Stimulated activated naive CD4-positive, alpha-beta T cell treated with Interleukin-2 at 50 U/mL for 16 hours (primary cell): ENCODE measurements around the gene MGARP.
"Not testable (repeated sequence)": the region's sequence is repeated elsewhere in the genome, so short reads cannot be mapped to it uniquely, and the experiment has no call there.

Source experiments
- DNase-seq: peaks from one replicate; lab custom pipeline; 2025; lab: John Stamatoyannopoulos, UW

The MGARP gene

DNA sequence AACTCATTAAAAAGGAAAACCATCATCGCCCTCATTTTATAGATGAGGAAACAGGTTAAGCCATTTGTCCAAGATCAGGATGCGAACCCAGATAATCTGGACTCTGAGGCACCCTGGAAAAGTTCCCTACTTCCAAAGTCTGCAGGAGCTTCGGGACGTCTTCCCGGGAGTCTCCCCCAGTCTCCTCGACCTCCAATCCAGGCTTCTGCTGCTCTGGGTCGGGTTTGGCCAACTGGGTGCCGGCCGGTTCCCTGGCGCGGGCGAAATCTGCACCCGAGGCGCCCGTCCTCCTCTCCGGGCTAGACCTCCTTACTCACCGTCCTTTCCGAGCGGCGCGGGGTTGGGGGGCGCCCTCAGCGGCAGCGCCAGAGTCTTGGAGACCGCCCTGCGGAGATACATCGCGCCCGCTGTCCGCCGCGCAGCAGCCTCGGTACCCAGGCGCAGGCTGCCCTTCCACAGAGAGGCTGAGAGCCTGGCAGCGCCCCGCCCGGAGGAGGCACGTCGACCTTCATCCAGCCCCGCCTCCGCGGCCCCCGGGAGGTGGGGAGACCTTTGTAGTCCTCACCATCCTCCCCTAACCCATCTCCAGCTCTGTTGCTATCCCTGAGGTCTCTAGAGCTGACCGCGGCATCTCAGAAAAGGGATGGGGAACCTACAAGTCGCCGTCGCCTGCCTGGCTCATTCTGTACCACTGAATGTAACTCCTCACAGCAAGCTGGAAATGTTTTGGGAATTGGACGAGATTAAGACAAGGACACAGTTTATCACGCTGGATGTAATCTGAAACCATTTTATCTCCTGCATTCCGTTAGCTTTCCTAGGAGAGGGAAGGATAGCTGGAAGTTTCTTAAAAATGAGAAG lies at the start of gene MGARP:
Gene MGARP, minus strand, starts transcription at position 466 of the 861 bp plus-strand sequence. Its CDS starts 67 bp downstream, at position 399.
- peak; percentile 7 for DNase-seq

DNA sequence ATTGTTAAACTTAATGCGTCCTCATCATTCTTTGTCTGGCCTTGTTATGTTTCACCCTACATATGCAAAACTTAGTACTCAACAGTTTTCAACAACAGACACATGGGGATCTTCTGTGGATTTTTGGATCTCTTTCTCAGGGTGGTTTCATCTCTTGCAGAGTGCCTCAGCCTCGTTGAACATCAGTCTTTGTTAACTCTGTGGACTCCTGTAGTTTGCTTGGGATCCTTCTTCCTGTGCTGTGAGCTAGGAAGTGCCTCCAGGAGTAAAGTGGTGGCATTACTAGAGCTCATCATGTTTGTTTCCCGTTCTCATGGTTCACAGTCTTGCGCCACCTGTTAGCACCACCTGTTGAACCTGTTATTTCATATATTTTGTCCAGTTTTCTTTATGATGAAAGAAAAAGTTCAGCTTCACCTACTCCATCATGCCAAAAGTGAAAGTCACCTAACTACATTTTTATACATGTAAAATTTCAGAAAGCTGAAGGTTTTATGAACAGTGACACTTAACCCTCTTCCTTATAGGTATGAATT lies 49.7 kb upstream of the MGARP start:
- DNase-seq: no peak

GRCh38 chr4:139324620-139325019 lies 44.6 kb upstream of the MGARP start:
- DNase-seq: no peak

- DNase-seq: not testable (repeated sequence)
These were observed 42.5 kb upstream of the MGARP start for GRCh38 chr4:139322541-139322940.

DNA sequence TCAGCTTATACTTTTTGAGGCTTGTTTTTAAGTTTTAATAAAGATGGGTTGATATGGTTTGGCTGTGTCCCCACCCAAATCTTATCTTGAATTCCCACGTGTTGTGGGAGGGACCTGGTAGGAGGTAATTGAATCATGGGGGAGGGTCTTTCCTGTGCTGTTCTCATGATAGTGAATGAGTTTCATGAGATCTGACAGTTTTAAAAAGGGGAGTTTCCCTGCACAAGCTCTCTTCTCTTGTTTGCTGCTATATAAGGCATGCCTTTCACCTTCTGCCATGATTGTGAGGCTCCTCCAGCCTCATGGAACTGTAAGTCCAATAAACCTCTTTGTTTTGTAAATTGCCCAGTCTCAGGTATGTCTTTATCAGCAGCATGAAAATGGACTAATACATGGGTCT lies 42.0 kb upstream of the MGARP start:
- DNase-seq: not testable (repeated sequence)

GRCh38 chr4:139319571-139319970 lies 39.5 kb upstream of the MGARP start:
- DNase-seq: no peak

- no peak for DNase-seq
These were observed 37.6 kb upstream of the MGARP start for GRCh38 chr4:139317635-139318034.

DNA sequence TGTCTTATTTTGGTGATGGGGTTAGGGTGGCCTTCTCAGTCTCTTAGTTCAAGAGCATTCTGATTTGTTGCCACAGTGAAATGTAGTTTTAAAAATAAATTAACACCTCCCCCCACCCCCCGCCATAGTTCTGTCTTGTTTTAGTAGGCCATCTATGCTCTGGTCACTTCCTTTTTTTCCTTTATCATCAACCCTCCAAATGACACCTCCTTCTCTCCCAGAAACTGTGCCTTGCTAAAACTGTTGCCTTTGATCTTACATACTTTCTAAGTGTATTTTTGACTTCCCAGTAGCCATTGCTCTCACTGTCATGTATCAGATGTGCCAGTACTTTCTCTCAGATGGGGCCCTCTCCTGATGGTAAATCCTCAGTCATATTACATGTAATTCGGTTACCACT lies 36.7 kb upstream of the MGARP start:
- no peak for DNase-seq

- no peak for DNase-seq
These were observed 35.2 kb upstream of the MGARP start for GRCh38 chr4:139315221-139315675.

- DNase-seq: no peak
These were observed 34.2 kb upstream of the MGARP start for GRCh38 chr4:139314047-139314800.

GRCh38 chr4:139313414-139313813 lies 33.4 kb upstream of the MGARP start:
- DNase-seq: not testable (repeated sequence)

DNA sequence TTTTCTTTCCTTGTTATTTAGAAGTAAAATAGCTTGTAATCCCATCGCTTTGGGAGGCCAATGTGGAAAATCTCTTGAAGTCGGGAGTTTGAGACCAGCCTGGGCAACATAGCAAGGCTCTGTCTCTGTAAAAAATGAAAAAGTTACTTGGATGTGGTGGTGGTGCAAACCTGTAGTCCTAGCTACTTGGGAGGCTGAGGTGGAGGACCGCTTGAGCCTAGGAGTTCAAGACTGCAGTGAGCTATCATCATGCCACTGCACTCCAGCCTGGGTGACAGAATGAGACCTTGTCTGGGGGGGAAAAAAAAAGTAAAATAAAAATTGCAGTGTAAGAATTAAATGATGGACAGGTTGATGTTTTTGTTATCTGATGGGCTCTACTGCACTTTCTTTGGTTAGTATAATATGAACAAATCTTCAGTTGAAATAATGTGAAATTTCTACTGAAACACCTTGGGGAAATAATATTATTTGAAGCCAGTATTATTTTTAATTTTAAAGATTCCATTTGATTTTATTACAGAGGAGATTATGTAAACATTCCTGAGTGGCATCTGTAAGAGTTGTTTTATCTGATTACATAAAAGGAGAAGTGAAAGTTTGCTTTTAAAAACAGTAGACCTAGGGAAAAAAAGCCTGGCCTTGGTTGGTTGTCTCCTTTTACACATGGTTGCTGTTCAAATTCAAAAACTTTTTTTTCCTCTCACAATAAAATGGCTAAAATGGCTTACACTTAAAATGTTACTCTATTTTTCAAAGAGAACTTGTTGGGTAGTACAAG lies 32.7 kb upstream of the MGARP start:
- DNase-seq: no peak

- no peak for DNase-seq
These were observed 31.9 kb upstream of the MGARP start for GRCh38 chr4:139311909-139312308.

- no peak for DNase-seq
These were observed 24.9 kb upstream of the MGARP start for GRCh38 chr4:139304920-139305319.

GRCh38 chr4:139301821-139302611 lies 22.0 kb upstream of the MGARP start, which contains the start of gene NDUFC1:
Gene NDUFC1 (minus strand): TSS chr4:139302477. CDS start chr4:139295798, 6,679 bp downstream.
- DNase-seq: peak; percentile 67

- DNase-seq: peak; percentile 97
These were observed 21.2 kb upstream of the MGARP start, which contains the start of gene NAA15 for GRCh38 chr4:139301113-139301820. Gene NAA15 (plus strand): TSS chr4:139301505. CDS start chr4:139301778, 273 bp downstream.

DNA sequence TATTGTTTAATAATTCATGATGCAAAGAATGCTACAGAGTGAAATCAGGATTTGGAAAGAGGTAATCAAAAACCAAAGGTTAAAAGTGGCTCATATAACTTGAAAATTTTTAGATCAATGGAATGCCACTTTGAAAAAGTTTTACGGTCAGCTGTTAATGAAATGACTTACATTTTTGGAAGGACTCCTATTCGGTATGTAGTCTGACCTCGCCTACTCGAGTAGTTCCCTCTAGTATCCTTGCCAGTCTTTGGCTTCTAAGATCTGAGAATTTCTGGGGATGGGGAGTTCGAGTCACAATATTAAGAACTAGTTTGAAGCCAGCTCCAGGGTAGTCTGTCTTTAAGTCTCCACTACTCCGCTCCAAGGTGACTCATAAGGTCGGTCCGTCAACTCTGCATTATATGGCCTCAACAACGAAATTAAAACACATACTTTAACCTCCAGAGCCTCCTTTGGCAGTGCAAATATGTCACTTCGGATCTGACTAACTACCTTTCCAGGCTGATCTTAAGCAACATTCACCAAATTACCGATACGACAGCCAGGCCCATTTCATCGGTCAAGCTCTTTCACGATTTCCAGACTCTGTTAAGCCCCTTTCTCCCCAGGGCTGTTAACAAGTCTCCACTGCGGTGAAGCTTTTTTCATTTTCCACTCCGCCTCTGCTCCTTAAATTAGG lies 20.5 kb upstream of the MGARP start:
- no peak for DNase-seq

- no peak for DNase-seq
These were observed 19.5 kb upstream of the MGARP start for GRCh38 chr4:139299536-139299935.

DNA sequence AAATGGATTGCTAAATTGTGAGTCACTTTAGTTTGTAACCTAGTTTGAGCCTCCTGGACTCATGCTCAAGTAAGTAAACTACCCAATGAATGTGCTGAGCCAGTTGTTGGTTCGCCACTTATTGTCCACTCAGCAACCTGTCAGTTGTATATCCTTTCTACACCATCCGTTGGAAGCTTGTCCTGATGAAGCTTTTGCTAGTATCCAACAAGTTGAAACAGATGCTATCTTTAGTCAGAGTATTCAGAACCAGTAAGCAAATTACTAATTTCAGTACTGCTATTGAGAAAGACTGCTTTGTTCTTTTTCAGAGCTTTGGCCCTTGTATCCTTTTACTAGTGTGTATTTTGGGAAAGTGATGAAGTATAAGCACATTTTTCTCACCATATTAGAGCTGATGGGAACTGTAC lies 17.0 kb upstream of the MGARP start:
- DNase-seq: no peak

DNA sequence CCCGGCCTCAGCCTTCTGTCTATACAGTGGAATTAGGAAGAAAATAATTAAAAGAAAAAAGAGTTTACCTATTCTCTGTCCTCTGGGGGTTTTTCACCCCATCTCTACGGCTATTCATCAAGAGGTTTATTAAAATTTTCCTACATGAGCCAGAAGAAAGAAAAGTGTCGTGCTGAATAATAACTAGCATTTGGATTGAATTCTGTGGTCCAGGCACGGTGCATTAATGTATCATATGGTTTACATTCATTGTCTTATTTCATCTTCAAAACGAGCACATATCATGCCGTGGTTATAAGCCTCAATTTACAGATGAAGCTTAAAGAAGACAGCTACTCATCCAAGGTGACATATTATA lies 15.9 kb upstream of the MGARP start:
- no peak for DNase-seq
